Mesodermal cell (in vitro differentiated cells): ENCODE measurements around the gene FBXW2.

Experiments
- H3K27ac ChIP-seq: 2 replicates; pipeline ENCODE4 v1.7.0; 2013; ENCODE audit warnings: mild to moderate bottlenecking, low read depth, low read length, moderate library complexity; ENCODE audit not compliant: severe bottlenecking
- H3K36me3 ChIP-seq: 2 replicates; pipeline ENCODE4 v1.7.1; 2013; ENCODE audit warnings: mild to moderate bottlenecking, low read length, moderate library complexity; ENCODE audit not compliant: control insufficient read depth, insufficient read depth
- H3K4me1 ChIP-seq: one replicate; pipeline ENCODE4 v1.7.1; 2013; ENCODE audit warnings: mild to moderate bottlenecking, low read length; ENCODE audit not compliant: insufficient read depth, control insufficient read depth, poor library complexity, severe bottlenecking
- H3K4me3 ChIP-seq: 2 replicates; pipeline ENCODE4 v1.7.0; 2013; ENCODE audit warnings: low read length, control low read depth, mild to moderate bottlenecking; ENCODE audit not compliant: insufficient read depth, poor library complexity, severe bottlenecking; ENCODE audit errors: extremely low read depth
- H3K9me3 ChIP-seq: 2 replicates; pipeline ENCODE4 v1.7.1; 2013; ENCODE audit warnings: mild to moderate bottlenecking, low read length, moderate library complexity; ENCODE audit not compliant: control insufficient read depth
- WGBS, 2 experiments: methylation state at CpG; one replicate each; pipeline ENCODE4 v1.1.5; 2013; ENCODE audit warnings: missing lambda C conversion rate in 2 of 2; ENCODE audit not compliant: insufficient coverage in 2 of 2; 5-methylcytosine and 5-hydroxymethylcytosine counted together

The FBXW2 gene

DNA sequence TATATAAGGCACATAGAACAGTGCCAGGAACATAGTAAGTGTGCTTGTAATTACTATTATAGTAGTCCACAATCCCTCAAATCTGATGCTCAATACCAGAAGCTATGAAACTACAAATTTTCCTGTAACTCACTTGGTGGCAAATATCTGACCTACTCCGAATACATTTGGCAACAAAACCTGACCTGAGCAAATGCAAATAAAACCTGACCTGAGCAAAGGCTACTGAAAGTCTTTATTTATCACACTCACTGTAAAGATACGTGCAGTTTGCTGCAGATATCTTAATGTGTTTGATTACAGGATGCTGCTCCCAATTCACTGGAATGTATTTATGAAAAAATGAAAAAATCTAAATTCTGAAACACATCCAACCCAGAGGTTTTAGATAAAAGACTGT is 86.0 kb downstream of the FBXW2 start:
- no peaks in the 10 kb centered on the region for H3K4me1 ChIP-seq
- H3K9me3 ChIP-seq = no peaks in the 10 kb centered on the region
- WGBS, 2 experiments = no CpG with 5 or more reads among the region's 2 CpGs
- H3K4me3 ChIP-seq = no peak overlapping the region
- no peak overlapping the region for H3K27ac ChIP-seq
- no peaks in the 10 kb centered on the region for H3K36me3 ChIP-seq
